RWPE2 (cell line): ENCODE measurements around the gene PRKCH.

Experiments
- ATAC-seq: fragments of 200-7000 bp; cut with Tn5 transposase; 3 replicates; pipeline ENCODE4 v1.9.1; 2021; ENCODE audit warnings: low read depth
- DNase-seq: peaks from one replicate; pipeline ENCODE4 v3.0.0-alpha.2; 2020; ENCODE audit warnings: low spot score
- H3K27ac ChIP-seq: fragments of 450-650 bp; 2 replicates; pipeline ENCODE4 v1.5.1; 2017; ENCODE audit warnings: mild to moderate bottlenecking; ENCODE audit not compliant: poor library complexity, severe bottlenecking
- H3K27me3 ChIP-seq: fragments of 250-450 bp; sonication (Bioruptor Pico); 2 replicates; pipeline ENCODE4 v1.5.1; 2021; ENCODE audit warnings: mild to moderate bottlenecking, moderate library complexity; ENCODE audit not compliant: insufficient read depth, poor library complexity, severe bottlenecking
- H3K36me3 ChIP-seq: fragments of 250-450 bp; sonication (Bioruptor Pico); 2 replicates; pipeline ENCODE4 v1.5.1; 2020; ENCODE audit warnings: low read depth, mild to moderate bottlenecking, moderate library complexity
- H3K4me1 ChIP-seq: fragments of 250-450 bp; sonication (Bioruptor Pico); 2 replicates; pipeline ENCODE4 v1.5.1; 2021; ENCODE audit warnings: mild to moderate bottlenecking, moderate library complexity; ENCODE audit not compliant: insufficient read depth, poor library complexity, severe bottlenecking
- H3K4me3 ChIP-seq: fragments of 250-450 bp; sonication (Bioruptor Pico); 2 replicates; pipeline ENCODE4 v1.5.1; 2021; ENCODE audit warnings: mild to moderate bottlenecking, moderate library complexity; ENCODE audit not compliant: severe bottlenecking
- H3K9me3 ChIP-seq: fragments of 250-450 bp; sonication (Bioruptor Pico); 2 replicates; pipeline ENCODE4 v1.5.1; 2021; ENCODE audit warnings: mild to moderate bottlenecking, moderate library complexity; ENCODE audit not compliant: severe bottlenecking
- CTCF ChIP-seq: fragments of 450-650 bp; IDR thresholded peaks from one replicate; pipeline ENCODE4 v1.5.1; 2017; ENCODE audit warnings: mild to moderate bottlenecking, moderate library complexity; ENCODE audit not compliant: poor library complexity, severe bottlenecking

The PRKCH gene

DNA sequence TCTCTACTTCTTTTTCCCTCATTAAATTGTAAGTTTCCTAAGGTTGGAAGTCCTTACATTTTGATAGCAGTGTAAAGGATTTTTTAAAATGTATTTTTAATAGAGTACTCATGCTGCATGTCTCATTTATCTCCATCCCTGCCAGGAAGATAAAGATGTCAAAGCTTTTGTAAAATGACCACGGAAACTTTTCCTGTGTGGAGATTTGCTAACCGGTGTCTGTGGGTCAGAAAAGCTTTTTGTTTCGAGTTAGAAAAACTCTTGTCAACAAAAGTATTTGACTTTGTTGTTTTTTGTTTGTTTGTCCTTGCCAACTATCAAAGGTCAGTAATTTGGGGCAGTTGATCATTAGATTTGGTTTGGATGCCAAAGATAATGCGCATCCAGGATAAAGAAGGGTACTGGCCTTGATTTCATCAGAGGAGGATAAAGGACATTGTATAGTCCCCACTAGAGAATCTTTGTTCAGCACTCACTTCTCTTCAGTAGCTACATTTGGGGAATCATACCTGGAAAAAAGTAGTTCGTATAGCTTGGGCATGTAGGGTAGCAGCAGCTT, 217.2 kb downstream of the PRKCH start:
- no peaks in the 10 kb centered on the region for H3K36me3 ChIP-seq
- ATAC-seq: no peak
- TF ChIP-seq CTCF: no peak
- no peak overlapping the region for H3K4me3 ChIP-seq
- H3K27me3 ChIP-seq: no peaks in the 10 kb centered on the region
- peak overlapping the region; percentile 98 for H3K27ac ChIP-seq
- DNase-seq: no peak
- H3K4me1 ChIP-seq: peaks cover 52% of the 10 kb centered on the region
- H3K9me3 ChIP-seq: no peaks in the 10 kb centered on the region

DNA sequence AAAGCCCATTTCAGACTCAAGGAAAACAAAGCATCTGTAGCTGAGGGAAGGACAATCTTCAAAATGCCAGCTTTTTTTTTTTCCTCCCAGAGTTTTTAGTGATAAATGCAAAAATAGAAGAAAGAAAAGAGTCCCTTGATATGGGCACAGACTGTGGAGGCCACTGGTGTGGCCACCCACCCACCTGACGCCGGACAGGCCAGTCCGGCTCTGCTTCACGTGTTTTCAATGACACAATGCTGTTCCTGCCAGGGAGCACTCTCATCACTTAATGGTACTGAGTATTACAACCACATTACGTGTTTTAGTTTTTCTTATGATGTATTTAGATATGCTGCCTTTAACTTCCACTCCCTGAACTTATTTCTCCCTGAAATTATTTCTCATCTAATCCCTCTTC, 218.3 kb downstream of the PRKCH start:
- Histone ChIP-seq H3K27me3 (no peaks in the 10 kb centered on the region), H3K9me3 (no peaks in the 10 kb centered on the region), H3K36me3 (no peaks in the 10 kb centered on the region), H3K27ac (peak overlapping the region; percentile 98), H3K4me3 (no peak overlapping the region), H3K4me1 (peaks cover 41% of the 10 kb centered on the region)
- ATAC-seq: no peak
- DNase-seq: no peak
- no peak for TF ChIP-seq CTCF

DNA sequence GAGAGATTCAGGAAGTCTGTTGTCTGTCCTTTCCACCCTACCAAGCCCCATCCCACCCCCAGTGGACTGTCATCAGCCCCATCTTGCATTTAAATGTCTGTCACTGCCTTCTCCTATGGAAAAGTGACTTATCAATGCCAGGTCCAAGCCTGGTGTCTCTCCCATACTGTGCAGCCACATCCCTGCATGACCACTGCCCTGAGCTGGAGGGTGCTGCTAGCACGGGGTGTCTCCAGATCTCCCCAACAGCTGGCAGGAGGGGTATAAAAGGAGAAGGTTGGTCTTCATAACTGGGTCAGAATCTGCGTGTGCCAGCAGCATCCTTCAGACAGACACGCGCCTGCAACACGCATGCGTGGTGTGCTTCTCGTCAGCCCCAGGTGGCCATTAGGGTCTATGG, 219.6 kb downstream of the PRKCH start:
- ATAC-seq: no peak
- Histone ChIP-seq H3K36me3 (no peaks in the 10 kb centered on the region), H3K4me3 (no peak overlapping the region), H3K4me1 (peaks cover 28% of the 10 kb centered on the region), H3K27ac (no peak overlapping the region), H3K27me3 (no peaks in the 10 kb centered on the region), H3K9me3 (no peaks in the 10 kb centered on the region)
- no peak for TF ChIP-seq CTCF
- DNase-seq: no peak

DNA sequence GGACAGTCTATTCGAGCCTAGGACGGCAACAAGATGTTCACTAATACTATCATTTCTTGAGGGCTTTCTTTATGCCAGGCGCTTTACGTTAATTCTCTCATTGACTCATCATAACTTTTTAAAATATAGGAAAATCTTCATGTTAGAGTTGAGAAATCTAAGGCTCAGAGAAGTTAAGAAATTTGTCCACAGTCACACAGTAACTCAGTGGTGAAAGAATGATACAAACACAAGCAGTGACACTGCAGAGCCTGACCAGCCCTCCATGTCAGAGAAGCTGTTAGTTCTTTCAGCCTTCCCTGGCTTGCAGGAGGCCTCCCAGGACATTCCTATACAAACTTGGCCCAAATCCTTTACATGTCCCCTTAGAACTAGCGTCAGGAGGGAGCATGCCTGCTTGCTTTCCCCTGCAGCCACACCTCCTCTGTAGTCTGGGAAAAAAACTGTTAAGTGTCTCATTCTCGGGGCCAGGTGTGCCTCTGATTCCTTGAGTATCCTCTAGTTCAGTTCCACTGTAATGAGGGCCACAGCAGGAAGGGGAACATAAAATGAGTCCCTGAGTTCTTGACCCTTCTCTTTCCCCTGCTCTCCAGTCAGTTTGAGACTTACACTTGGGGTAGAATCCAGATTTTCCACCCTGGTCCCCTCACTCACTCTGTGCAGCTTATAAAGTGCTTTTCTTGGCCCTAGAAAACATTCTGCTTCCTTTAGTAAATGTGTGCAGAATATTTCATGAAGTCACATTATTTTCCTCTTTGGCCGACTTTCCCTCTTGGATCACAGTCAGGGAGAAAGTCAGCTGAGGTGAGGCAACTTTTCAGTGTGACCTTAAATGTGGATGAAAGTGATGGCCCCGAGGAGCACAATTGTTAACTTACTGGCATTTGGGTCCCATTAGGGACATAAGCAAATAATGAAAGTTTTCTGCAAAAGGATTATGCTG, 221.7 kb downstream of the PRKCH start:
- peaks cover 9% of the 10 kb centered on the region for H3K36me3 ChIP-seq
- no peak for ATAC-seq

More for the DNA sequence above, 221.7 kb downstream of the PRKCH start:
- no peak overlapping the region for H3K4me3 ChIP-seq
- no peaks in the 10 kb centered on the region for H3K9me3 ChIP-seq
- peaks cover 23% of the 10 kb centered on the region for H3K4me1 ChIP-seq
- no peak for DNase-seq
- H3K27ac ChIP-seq: peak overlapping the region; percentile 2
- no peak for TF ChIP-seq CTCF
- no peaks in the 10 kb centered on the region for H3K27me3 ChIP-seq
